ENCODE results near the gene INTS6.
"Not testable (repeated sequence)": the region's sequence is repeated elsewhere in the genome, so short reads cannot be mapped to it uniquely, and the experiment has no call there.

INTS6 gene

GRCh38 chr13:51416107-51416506 is 36.7 kb downstream of the INTS6 start:
- in situ Hi-C loops (cut with MboI; ENCODE audit: low sequenced_read_pairs): no loop called here

- in situ Hi-C loops (cut with MboI; ENCODE audit: low sequenced_read_pairs): not testable (repeated sequence)
These were observed 37.5 kb downstream of the INTS6 start for GRCh38 chr13:51415339-51415738.

DNA sequence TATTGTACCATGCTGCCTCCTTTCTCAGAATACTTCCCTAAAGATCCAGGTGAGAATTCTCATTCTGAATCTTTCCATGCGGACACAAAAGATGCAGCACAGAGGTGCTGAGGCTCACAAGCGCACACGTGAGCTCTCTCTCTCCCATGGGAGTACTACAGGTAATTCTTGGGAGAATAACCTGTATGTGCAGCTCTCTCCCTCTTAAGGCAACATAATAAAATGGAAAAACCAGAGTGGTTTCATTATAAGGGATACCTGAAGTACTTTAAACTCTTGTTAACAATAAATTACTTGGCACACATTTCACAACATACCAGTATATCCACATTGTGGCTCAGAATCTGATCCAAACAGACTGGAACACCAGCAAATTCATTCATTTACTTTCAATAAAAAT is 40.4 kb downstream of the INTS6 start:
- in situ Hi-C loops (cut with MboI; ENCODE audit: low sequenced_read_pairs): no loop called here

DNA sequence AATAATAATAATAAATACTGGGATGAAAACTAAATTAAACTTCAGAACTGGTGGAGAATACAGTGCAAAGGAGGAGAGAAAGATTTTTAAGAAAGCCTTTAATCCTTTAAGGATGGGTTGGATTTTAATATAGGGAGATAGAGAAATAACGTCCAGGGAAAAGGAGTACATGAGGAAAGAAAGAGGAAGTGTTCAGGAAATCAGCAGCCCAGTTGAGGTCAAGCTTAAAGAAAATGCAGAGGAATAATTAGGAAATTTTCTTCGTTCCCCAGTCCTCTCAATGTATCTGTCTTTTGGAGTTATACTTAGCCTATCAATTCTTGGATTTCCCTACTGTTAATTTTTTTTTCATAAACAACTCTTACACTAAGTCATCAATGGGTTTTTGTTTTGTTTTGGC is 47.7 kb downstream of the INTS6 start:
- in situ Hi-C loops (cut with MboI; ENCODE audit: low sequenced_read_pairs): no loop called here

- in situ Hi-C loops (cut with MboI; ENCODE audit: low sequenced_read_pairs): no loop called here
These were observed 55.4 kb downstream of the INTS6 start for GRCh38 chr13:51397262-51397941.

DNA sequence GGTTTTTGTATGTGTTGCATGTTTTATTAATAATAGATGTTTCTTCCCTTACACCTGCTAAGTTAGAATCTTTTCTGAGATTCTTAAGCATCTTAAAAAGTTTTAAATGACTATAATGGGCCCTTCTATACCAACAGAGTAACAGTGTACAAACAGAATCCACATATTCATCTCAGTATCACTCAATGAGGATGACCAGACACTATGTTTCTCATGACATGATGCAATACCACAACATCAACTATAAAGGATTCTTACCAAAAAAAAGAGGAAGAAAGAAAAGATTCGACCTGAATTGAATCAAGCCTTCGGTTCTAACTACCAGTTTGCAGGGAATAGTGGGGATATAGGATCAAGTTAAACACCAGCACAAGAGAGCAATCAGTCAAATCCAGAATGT is 56.5 kb downstream of the INTS6 start:
- in situ Hi-C loops (cut with MboI; ENCODE audit: low sequenced_read_pairs): no loop called here

DNA sequence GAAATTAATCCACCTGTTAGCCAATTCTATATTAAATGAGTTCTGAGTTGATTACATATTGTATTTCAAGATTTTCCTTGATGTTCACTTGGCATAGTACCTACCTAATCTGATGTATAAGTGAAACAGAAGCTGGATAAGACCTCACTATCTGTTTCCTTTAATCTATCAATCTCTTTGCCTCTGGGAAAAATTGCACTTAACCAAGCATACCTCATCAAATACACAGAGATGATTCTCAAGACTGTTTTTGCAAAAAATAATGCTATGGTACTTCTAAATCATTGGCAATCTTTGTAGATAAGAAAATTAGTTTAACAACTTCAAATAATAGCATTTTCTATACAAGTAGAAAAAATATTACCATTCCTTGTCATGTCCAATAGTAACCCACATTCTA is 58.1 kb downstream of the INTS6 start:
- in situ Hi-C loops (cut with MboI; ENCODE audit: low sequenced_read_pairs): no loop called here

DNA sequence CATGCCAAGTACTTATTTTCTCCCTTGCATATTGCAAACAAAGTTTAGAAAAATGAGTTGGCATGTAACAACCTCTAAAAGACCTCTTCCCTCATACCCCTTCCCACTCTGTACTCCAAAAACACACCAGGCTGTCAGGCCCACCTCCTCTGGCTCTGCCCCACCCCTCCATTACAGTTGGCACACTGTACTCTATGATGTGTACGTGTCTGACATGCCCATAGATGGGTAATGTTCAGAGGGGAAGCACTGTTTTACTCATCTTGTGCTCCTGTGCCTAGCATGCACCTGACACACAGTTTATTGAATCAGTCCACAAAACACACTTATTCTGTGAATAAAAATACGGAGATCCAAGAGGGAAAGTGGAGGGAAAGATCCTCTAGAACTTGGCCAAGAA is 67.7 kb downstream of the INTS6 start:
- in situ Hi-C loops (cut with MboI; ENCODE audit: low sequenced_read_pairs): no loop called here

DNA sequence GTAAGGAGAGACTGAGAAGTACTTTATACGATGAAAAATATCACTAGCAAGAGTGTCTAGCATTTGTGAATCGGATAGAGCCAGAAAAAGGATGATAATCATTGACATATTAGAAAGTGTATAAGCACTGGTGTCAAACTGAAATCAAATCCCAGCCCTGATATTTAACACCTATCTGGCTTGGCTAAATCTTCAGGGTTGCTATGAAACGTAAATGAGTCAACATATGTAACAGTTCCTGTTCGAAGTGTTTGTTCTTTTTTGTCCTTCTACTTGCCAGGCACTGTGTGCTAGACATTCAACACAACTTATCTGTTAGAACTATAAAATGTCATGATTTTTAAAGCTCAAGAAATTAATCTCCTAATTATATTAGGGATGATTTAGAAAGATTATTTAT is 72.6 kb downstream of the INTS6 start:
- in situ Hi-C loops (cut with MboI; ENCODE audit: low sequenced_read_pairs): no loop called here

DNA sequence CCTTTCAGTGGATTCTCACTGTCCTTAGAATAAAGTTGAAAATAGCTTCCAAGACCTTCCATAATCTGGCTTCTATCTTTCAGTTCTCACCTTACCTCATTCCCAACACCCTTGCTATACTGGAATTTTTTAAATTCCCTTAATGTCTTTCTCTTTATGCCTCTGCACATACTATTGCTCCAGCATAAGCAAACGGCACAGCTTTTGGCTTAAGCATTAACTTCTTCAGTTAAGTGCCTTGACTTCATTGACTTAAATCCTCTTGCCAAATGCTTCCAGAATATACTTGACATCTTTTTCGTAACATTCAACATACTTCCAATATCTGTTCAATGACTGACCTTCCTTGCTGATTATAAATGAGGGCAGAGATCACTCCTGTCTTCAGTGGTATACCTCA is 79.4 kb downstream of the INTS6 start:
- in situ Hi-C loops (cut with MboI; ENCODE audit: low sequenced_read_pairs): no loop called here

DNA sequence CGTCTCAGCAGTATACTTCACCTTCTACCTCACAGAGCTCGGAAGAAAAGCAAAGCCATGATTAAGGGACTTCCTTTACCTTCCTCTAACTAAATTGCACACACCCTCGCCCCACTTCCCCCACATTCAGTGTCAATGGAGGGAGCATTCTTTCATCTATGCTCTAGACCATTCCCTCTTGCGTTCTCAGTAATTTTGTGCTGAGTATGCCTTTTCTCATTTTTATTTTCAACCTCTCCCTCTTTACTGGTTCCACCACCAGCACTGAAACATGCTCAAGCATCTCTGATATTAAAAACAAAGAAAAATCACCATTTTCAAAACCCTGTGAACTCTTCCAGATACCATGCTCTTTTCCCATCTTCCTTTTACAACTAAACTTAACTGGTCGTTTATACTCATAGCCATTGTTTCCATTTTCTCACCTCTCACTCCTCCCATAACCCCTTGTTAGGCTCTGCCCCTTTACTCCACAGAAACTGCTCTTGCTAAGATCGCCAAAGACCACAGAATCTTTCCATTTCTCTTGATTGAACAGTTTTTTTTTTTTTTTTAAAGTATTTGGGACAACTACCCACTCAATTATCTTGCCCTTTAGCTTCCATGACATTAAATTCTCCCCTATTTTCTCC is 81.0 kb downstream of the INTS6 start:
- in situ Hi-C loops (cut with MboI; ENCODE audit: low sequenced_read_pairs): no loop called here

- in situ Hi-C loops (cut with MboI; ENCODE audit: low sequenced_read_pairs): no loop called here
These were observed 82.0 kb downstream of the INTS6 start for GRCh38 chr13:51370811-51371210.

GRCh38 chr13:51370116-51370515 is 82.7 kb downstream of the INTS6 start:
- in situ Hi-C loops (cut with MboI; ENCODE audit: low sequenced_read_pairs): no loop called here

DNA sequence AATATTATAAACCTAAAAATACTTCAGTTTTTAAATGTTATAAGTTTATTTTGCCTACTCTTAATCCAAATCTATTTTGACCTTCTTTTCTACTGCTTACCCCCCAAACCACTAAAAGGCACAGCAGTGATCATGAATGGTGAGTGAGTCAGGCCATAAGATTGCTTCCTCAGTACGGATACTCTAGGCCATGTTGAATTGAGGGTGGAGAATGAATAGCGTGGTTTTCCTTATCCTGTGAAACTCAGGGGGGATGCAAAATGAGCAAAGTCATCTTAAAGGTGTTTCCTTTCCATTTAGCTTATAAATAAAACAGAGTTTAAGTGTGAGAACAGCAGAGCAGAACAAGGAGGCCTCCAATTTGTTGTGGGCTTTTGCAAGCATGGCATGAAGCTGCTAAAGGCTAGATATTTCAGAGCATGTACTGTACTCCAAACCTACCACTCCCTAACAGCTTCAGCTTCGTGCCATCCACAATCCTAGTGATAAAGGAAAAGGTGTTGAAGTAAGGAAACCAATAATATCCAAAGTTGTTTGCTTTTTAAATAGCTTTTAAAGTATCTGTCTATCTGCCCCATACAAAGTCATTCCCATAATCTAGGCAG is 88.3 kb downstream of the INTS6 start:
- in situ Hi-C loops (cut with MboI; ENCODE audit: low sequenced_read_pairs): no loop called here

- in situ Hi-C loops (cut with MboI; ENCODE audit: low sequenced_read_pairs): no loop called here
These were observed 89.2 kb downstream of the INTS6 start for GRCh38 chr13:51363625-51364024.

DNA sequence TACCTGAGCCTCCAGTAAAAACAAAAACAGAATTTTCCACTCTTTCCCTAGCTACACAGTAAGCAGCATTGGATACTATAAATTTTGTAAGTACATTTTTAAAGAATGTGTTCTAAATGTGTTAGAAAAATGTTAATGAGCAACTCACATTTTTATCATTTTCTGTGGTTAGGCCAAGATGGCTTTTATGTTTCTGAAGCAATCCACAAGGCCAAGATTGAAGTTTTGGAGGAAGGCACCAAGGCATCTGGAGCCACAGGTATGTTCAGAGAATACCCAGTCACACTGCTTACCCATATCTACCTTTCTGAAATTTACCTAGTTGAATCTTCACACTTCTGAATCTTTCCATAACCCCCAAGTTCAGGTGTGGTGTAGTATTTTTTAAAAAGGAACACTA is 91.7 kb downstream of the INTS6 start:
- in situ Hi-C loops (cut with MboI; ENCODE audit: low sequenced_read_pairs): no loop called here

DNA sequence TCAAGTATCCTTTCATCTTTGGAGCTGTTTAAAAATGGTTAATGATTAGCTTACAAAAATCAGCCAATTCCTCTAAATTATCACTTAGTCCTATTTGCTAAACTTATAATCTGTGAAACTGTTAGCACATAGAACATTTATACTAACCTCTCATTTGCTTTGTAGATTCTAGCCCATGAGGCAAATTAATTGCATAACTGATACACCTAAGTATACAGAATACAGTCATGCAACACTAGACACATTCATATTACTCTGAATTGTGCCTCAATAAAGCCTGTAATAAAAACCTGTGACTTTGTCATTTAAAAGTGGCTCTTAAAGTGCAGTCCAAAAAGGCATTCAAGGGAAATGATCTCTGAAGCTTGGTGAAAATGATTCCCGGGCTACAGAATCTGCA is 92.3 kb downstream of the INTS6 start:
- in situ Hi-C loops (cut with MboI; ENCODE audit: low sequenced_read_pairs): no loop called here

DNA sequence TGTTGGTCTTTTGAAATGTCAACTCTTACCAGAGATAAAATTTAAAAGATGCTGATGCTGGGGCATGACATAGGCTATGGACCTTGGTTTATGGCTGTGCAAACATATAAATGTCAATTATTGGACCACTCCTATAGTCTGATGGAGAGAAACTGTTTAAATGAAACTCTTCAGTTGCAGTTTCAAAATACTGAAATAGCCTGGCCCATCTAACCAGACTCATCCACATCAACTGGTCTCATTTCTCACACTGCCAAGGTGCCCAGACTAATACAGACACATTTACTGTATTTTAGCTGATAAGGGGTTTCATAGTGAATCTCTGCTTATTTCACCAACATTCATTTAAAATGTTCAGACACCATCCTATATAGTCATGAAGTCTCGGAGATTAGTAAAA is 93.5 kb downstream of the INTS6 start:
- in situ Hi-C loops (cut with MboI; ENCODE audit: low sequenced_read_pairs): no loop called here

DNA sequence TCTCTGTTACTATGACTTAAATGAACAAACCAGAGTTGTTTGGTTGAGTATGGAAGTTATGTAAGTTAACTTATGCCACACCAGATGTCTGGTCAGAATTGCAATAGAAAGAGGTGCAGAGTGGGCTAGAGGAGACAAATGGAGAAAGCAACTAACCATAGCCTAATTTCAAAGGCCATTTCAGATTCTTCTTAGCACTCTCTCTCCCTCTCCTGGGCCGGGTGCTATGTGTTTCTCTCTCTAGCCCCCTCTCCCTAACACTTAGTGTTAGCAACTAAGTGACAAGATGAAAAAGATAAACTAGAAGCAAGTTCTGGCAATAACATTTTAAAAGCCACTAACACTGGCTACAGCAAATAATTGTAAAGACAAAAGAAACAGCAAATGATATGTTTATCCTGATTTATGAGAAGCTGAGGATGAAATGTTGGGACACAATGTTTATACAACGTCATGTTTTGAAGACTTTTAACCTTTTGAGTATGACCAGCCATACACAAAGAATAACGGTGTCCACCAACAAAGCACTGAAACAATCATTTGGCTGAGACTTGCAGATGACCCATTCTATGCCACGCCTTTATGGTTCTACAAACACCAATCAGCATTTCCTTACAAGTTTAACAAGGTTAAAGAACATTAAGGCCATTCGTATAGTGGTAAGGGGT is 94.8 kb downstream of the INTS6 start:
- in situ Hi-C loops (cut with MboI; ENCODE audit: low sequenced_read_pairs): no loop called here

- in situ Hi-C loops (cut with MboI; ENCODE audit: low sequenced_read_pairs): no loop called here
These were observed 97.6 kb downstream of the INTS6 start for GRCh38 chr13:51355217-51355616.

GRCh38 chr13:51349016-51349415 is 103.8 kb downstream of the INTS6 start:
- in situ Hi-C loops (cut with MboI; ENCODE audit: low sequenced_read_pairs): no loop called here
